Bone marrow (tissue), 2 donors: ENCODE results near the gene CYFIP2.
"Not testable (repeated sequence)": the region's sequence is repeated elsewhere in the genome, so short reads cannot be mapped to it uniquely, and the experiment has no call there.

Experiments used
- DNase-seq, 2 donors: peaks; one replicate each; lab custom pipeline; 2025; lab: John Stamatoyannopoulos, UW

The CYFIP2 gene

DNA sequence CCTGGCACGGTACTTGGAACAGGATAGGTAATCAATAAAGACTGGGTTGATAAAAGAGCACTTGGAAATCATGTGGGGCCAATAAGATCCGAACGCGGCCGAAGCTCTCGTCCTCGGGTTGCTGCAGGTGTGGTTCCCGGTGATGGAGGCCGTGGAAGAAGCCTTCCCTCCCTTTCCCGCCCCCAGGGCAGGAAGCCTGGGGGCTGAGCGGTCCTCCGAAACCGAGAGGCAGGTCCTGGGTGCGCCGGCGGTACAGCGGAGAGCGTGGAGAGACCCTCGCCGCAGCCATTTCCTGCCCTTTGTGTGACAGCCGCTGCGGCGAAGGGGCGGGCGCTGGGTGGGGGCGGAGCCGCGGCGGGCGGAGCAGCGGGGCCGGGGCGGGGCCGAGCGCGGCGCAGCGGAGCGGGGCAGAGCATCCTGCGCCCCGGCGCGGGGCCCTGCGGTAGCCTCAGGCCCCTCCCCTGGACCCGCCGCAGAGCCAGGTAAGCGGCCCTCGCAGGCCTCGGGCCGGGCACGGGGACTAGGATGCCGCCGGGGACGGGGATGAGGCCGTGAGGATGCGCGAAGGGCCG, at the start of gene CYFIP2:
CYFIP2 (plus strand) TSS at position 410 of the 572 bp plus-strand sequence. CDS start 19,239 bp downstream, outside the sequence.
- DNase-seq, result peak in 1 of 2 donors; percentile 52

DNA sequence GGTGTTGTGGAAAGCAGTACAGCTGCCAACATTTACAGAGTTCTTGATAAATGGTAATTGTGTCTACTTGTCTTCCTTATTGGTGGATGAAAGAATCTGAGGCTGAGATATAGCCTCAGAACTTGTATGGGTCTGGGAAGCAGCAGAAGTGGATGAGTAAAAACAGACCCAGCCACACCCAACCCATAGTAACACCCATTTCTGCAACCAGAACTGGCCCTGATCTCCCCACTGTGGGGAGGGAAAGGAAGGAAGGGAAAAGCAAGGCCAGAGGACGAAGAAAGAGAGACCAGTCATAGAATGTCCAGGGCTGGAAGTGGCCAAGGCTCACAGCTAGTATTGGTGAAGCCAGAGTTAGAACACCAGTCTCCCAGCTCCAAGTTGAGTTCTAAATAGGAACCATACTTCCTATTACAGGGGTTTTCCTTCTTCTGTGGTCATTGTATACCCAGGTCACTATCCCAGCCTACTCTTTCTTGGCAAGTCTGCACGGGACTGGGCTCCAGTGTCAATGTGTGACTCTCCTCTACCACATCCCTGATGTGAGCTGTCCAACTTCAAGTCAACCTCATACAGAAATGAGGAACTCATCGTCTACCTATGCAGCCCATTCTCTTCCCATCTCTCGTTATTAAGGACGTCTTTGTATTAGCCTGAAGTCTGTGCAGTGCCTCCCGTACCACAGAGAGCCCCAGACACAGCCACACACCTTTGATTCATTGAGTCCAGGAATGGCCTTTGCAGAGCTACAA, 49.4 kb upstream of the CYFIP2 start:
- DNase-seq, result no peak

DNA sequence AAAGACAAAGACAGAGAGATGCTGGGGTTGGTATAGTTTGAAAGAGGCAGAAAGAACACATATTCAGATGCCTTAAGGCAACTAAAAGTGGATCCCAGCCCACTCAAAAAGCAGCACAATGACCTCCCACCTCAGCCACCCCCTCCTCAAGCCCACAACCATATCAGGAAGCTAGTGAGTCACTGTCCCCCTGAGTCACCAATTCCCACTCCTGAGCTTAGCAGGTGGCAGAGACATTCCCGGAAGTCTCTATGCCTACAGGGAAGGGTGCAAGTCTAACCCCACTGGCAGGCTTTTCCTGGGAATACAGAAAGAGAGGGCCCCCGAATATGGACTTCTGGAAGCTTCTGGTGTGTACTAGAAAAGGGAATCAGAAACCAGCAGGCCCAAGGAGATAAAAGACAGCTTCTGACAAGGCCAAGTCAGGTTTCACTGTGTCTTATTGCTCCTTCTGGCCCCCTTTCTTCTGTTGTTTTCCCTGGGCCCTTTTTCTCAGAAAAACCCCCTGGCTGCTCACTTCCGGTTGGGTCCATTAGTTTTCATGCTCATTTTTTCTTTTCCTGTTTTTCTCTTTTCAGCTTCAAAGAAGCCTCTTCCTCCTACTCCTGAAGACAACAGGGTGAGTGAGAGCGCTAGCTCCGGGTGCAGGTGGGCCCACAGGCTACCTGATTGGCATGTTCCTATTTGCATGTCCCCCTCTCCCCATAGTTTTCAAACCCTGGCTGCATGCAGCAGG, 48.5 kb upstream of the CYFIP2 start:
- DNase-seq, result peak in 1 of 2 donors; percentile 51

DNA sequence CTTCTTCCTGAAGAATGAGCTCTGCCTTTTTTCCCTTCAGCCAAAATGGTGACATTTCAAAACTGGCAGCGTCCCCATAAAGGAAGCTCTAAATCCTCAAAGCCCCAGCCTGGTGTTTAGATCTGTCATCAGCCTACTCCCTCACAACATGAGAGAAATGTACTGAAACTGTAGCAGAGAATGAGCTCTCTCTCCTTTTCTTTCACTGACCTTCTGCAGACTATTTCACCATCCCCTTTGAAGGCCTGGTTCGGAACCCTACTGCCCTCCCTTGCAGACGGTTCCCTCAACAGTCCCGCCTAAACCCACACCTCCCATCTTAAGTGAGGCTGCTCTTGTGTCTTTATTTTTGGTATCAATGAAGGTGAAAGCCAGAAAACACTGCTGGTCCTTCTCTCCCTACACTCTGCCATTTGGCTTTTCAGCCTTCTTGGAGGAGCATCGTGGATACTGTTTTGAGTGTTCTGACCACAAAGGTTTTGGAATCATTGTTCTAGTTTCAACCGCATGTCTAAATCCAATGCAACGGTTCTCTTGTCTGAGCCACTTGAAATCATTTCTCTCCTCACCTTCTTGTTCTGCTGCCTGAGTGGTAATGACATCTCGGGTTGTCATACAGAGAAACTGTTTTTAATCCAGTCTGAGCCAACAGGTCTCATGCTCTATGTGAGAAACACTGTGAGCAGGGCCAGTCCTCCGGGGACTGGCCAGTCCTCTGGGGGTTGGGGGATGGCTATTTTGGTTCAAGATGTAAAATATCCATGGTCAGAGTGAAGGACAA, 46.2 kb upstream of the CYFIP2 start:
- DNase-seq, result no peak

DNA sequence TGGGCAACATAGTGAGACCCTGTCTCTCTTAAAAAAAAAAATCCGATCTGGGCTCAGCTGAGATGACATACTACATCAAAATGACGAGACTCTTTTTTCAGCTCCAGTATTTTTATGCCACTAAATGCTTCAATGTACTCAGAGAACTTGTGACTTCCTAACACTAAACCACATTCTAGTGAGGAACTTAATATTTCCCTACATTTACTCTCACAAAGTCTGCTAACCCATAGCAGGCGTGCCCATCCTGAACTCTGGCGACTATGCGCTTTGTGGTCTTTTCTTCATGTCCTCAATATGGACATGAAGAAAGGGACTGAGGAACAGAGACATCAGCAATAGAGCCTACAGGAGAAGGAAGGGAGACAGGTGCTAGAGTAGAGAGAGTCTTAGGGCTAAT, 44.0 kb upstream of the CYFIP2 start:
- peak in 1 of 2 donors; percentile 39 for DNase-seq

DNA sequence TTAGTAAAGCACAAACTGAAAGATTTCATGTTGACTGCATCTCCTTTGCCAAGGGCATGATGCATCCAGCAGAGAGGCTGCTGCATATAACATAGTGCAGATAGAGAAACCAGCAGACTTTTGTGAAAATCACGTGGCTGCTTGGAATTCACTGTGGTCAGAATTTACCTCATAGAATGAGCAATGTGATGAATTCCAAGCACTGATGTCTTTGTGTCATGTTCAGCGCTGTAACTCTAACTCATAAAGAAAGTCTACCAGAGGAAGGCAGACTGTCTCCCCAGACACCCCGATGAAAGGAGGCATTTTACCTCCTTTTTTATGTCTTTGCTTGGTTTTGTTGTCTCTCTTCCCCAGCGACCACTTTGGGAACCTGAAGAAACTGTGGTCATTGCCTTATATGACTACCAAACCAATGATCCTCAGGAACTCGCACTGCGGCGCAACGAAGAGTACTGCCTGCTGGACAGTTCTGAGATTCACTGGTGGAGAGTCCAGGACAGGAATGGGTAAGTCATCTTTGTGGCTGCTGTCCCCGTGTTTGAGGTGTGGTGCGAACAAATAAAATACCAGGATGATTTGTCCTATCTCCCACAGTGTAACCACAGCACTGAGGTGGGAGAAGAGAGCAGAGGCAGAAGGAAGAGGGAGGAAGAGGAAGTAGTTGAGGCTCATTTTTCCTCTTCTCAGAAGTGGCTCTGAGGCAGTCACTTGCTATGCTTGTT, 43.3 kb upstream of the CYFIP2 start:
- no peak for DNase-seq

DNA sequence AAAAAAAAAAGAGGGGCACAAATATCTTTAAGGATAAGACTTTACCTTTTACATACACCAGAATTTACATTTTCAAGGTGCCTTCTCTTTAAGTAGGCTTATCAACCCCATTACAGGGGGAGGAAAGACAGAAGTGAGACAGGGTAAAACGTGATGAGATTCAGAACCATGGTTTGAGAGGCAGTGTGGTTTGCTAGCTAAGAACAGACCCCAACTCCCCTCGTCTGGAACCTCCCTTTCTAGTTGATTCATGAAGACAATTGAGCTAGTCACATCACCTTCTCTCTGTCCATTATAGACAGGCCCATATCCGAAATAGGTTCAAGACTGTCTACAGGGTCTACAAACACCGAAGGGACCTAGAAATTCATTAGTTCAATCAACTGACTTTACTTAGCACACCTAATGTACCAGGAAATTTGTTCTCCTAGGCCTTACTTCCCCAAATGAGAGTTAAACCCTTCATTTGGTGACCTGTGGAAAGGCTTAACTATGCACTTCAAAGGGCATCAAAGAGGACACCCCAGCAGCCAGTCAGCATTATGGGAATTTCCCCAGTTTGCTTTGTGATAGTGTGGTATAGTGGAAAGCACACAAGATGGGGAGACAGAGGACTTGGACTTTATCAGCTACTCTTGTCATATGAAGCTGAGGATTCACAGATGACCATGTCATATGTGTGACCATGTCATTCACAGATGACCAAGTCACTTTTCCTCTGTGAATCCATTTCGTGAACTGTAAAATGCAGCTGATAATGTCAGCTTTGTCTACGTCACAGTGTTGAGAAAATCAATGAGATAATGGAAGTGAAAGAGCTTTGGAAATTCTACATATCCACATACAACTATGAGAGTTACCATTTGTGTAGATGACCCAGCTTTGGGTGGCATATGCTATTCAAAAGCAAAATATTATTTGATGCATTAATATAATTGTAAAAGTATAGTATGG, 40.2 kb upstream of the CYFIP2 start:
- DNase-seq, result no peak

DNA sequence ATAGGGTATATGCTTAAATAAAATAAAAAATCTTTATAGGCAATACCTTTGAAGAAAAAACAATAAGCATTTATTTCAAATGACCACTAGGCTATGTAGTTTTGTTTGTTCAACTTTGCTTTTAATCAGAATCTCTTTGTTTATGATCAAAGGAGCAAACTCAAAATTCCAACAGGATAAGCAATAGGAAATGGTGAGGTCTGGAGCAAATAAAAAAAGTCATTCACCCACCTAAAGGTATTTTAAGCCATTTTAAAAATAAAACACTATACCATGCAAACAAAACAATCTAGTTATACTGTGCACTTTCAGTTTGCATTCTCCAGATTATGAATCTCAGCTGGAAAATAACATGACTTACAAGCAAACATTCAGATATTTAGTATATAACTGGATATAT, 35.3 kb upstream of the CYFIP2 start:
- no peak for DNase-seq

DNA sequence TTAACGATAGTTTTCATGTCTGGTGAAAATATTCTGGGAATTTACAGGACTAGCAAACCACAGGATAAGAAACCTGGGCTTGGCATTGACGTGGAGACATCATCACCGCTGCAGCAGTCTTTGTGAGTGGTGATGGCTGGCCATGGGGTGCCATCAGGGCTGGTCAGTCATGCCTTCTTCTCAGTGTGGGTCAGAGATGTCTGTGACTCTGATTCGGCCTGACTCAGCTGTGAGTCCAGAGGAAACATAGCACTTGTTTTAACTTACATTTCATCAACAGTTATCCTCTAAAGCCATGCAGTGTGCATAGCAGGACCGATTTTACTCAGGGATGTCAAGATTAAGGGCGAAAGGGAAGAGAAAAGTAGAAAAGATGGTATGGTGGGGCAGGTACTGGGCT, 33.2 kb upstream of the CYFIP2 start:
- DNase-seq, result no peak

DNA sequence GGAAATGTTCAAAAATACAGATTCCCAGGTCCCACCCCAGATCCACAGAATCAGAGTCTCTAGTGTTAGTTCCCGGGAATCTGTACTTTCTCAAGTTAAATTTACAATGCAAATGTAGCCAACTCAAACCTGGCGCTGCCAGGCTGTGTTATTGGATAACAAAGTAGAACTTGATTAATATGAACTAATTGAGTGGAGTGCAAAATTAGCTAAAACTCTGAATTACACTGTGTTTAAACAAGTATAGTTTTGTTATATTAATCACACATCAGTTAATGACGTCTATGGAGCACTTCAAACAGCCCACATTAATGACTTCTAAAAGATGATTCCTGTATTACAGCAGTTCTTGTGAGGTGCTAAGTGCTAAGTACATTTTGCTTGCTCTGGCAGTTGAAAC, 32.4 kb upstream of the CYFIP2 start:
- no peak for DNase-seq

DNA sequence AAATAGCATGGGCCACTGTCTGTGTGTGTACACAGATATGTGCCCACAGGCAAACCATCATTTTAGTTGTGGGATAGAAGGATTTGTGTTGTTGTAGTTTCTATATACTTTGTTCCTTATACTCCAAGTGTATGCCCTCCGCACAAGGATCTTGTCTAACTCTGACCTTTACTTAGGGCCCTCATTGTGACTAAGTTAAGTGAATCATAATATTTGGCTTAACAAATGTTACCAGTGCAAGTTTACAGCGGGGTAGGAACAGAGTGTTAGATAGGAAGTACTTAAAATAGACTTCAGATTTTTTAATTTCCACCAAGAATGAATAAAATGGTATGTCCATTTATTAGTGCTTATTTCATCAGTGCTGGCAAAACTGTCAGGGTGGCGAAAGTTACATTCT, 29.5 kb upstream of the CYFIP2 start:
- DNase-seq, result no peak

DNA sequence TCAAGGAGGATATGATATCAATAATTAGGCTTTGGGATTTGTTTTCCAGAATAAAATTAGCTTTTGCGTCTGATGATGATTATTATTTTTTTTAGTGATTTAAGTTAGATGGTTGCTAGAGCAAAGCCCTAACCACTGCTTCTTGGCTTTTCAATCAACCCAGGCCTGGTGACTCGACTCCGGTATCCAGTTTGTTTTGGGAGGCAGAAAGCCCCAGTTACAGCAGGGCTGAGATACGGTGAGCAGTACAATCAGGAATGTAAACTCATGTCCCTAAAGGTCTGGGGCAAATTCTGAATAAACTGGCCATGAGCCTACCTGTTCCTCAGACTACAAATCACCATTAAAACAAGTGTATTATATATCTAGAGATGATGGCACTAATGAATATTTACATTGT, 24.4 kb upstream of the CYFIP2 start:
- no peak for DNase-seq

DNA sequence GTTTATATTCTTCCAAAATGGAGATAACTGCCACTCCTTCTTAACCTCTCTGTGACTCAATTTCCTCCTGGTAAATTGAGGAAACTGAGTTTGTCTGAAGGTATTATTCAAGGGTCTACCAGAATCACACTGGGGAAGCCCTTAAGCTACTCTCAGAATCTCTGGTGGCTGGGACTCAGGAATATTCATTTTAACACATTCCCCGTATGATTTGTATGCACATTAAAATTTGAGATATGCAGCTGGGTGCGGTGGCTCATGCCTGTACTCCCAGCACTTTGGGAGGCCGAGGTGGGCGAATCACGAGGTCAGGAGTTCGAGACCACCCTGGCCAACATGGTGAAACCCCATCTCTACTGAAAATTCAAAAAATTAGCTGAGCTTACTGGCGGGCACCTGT, 21.2 kb upstream of the CYFIP2 start:
- not testable (repeated sequence) for DNase-seq

DNA sequence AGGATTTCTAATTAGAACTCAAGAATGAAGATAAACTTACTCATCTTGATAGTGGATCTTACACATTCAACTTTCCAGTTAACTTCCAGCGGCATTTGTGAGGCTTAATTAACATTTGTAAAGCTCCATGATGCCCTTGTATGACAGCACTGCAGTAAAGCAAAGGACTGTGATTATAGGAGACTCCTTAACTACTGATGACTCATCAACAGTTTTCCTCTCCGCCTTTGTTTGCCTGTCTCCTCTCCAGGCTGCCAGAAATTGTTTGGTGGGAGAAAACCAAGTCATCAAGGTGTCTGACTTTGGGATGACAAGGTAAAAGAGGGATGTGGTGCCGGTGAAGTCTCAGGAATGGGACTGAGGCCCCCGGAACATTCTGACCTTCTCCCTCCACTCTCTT, 20.4 kb upstream of the CYFIP2 start:
- no peak for DNase-seq

DNA sequence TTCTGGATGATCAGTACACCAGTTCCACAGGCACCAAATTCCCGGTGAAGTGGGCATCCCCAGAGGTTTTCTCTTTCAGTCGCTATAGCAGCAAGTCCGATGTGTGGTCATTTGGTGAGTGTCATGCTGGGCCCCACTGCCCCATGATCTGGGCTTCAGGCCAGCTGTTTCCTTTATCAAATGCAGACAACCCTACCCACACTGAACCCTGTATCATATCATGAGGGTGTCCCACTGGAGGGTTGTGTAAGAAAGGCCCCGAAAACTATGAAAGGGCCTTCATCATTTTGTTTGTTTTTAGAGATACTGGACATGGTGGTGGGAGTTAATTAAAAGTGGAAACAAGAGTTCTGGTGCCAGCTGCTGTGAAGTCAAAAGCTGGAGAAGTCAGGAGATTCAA, 20.0 kb upstream of the CYFIP2 start:
- DNase-seq, result no peak

DNA sequence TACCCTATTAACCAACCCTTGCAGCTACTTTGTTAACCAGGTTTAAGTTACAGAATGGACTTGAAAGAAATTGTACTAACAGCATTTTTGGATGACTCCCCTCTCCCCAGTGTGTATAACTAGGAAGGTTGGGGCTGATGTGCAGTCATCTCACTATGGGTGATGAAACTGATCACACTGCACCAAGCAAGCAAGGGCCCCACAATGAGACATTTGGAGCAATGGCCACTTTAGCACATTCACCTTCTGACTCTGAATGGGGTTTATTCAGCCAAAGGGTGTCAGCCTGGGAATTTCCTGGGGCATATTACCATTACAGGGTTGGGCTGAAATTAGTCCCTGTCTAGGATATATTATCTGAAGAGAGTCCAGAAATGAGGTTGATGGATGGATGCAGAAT, 18.7 kb upstream of the CYFIP2 start:
- DNase-seq, result no peak

DNA sequence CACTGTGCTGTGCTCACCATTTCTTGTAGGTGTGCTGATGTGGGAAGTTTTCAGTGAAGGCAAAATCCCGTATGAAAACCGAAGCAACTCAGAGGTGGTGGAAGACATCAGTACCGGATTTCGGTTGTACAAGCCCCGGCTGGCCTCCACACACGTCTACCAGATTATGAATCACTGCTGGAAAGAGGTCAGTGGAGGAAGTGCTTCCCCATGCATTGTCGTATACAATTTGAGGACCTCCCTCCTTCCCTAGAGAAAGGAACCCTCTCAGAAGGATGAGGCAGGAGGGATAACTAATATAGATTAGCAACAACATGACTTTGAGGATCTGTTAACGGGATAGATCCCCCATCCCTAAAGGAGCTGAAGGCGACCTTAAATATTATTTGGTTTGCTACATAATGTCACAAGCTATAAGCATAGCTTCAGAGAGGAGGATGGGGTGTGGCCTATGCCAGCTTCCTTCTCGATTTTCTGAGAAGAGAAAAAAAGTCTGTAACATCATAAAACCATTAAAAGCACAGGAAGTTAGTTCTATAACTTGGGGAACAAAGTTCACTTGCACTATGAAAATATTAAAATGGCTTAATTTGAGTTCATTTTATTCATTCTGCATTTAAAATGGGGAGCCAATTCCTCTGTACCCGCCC, 17.0 kb upstream of the CYFIP2 start:
- peak in 1 of 2 donors; percentile 48 for DNase-seq

DNA sequence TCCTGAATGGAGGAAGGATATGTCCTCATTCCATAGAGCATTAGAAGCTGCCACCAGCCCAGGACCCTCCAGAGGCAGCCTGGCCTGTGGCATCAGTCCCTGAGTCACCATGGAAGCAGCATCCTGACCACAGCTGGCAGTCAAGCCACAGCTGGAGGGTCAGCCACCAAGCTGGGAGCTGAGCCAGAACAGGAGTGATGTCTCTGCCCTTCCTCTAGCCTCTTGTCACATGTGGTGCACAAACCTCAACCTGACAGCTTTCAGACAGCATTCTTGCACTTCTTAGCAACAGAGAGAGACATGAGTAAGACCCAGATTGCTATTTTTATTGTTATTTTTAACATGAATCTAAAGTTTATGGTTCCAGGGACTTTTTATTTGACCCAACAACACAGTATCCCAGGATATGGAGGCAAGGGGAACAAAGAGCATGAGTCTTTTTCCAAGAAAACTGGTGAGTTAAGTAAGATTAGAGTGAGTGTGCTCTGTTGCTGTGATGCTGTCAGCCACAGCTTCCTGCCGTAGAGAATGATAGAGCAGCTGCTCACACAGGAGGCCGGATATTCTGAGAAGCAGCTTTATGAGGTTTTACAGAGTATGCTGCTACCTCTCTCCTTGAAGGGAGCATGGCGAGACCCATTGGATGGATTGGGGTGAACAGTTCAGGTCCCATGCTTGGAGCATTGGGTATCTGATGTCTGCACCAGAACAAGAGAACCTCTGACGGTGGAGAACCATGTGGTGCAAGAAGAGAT, 13.0 kb upstream of the CYFIP2 start:
- peak in 1 of 2 donors; percentile 79 for DNase-seq

DNA sequence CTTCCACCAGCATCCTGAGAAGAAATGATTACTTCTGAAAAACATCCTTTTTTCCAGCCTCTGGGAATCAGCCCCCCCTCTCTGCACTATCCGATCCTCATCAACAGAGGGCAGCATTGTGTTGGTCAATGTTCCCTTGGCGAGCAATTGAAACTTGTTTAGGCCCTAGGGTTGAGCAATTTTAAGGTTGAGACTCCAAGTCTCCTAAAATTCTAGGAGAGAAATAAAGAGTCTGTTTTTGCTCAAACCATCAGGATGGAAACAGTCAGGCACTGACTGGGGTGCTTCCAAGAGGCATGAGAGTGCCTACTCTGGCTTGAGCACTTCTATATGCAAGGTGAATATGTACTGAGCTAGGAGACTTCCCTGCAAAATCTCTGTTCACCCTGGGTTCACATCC, 12.4 kb upstream of the CYFIP2 start:
- DNase-seq, result no peak
